ENCODE data around the gene PTOV1.

The PTOV1 gene

DNA sequence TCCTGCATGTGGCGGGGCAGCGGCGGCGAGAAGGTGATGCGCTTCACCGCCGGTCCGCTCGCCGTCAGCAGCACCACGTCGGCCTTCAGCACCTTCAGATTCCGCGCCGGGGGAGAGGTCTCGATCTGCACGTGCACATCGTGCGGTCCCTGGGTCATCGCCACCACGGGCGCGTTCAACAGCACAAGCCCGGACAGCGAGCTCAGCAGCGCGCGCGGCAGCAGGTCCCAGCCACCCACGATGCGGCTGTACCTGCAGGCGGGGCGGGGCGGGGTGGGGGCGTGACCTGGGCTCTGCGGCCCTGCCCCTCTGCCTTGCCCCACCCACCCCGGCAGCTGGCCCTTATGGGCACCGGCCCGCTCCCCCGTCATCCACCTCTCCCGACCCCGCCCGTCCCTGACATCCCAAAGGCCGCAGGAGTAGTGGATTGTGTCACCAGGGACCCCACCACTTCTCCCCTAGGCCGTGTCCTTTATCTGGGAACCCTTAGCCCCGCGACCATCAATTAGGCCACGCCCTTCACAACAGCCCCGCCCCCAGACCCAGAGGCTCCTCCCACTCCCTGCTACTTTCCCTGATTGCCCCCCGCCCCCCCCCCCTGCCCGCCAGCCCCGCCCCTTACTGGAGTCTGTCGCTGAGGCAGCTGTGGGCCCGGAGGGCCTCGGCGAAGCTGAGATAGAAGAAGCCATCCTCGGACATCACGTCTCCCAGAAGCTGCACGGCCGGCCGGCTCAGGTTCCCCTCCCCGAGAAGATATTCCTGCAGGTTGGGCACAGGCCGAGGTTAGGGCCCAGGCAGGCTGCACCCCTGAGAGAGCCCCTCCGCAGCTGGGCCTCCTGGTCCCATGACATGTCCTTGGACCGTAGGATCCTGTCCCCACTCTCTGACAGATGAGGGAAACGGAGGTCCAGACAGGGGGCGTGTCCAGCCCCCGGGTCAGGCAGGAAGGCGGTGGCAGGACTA lies 39.7 kb downstream of the PTOV1 start:
- Mint-ChIP-seq H3K27me3 (no peaks in the 10 kb centered on the region), H3K4me3 (peak overlapping the region; percentile 75), H3K36me3 (peaks cover 2% of the 10 kb centered on the region), H3K4me1 (ENCODE audit: low read depth) (peaks cover 16% of the 10 kb centered on the region), H3K9me3 (ENCODE audit: low read depth) (no peaks in the 10 kb centered on the region), H3K27ac (peak overlapping the region; percentile 58)

DNA sequence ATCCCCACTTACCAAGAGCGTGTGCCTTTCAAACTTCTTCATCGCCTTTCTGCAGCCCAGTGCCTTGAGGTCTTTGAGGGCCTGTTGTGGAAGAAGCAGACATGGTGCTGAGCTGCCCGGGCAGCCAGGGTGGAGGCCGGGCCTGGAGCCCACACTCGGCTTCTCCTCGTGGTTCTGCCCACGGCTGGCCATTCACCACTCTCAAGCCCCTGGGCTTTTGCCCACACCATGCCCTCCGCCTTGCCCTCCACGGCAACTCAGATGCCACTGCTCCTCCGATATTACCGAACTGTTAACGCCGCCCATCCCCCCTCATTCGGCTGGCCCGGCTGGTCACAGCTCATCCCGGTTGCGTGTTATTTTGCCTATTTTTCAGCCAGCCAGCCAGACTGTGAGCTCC lies 40.4 kb downstream of the PTOV1 start:
- Mint-ChIP-seq H3K4me1 (ENCODE audit: low read depth) (peaks cover 23% of the 10 kb centered on the region), H3K9me3 (ENCODE audit: low read depth) (no peaks in the 10 kb centered on the region), H3K27me3 (no peaks in the 10 kb centered on the region), H3K27ac (no peak overlapping the region), H3K36me3 (peaks cover under 1% of the 10 kb centered on the region), H3K4me3 (no peak overlapping the region)

DNA sequence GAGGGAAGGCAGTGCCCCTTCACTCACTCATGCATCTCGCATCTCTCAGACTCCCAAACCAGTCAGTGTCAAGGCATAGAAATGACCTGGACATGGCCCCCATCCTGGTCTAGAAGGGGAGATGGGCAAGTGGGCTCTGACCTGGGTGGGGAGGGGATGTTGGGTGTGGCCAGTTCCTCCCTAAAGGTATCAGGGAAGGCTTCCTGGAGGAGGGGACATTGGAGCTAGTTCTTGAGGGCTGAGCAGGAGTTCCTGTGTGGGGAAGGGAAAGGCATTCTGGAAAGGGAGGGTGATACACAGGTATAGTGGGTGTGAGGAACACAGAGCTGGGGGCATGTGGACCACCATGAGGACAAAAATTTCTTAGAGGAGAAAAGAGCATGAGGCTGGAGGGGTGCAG lies 41.8 kb downstream of the PTOV1 start:
- no peak overlapping the region for H3K27ac Mint-ChIP-seq
- no peaks in the 10 kb centered on the region for H3K9me3 Mint-ChIP-seq (ENCODE audit: low read depth)
- no peaks in the 10 kb centered on the region for H3K36me3 Mint-ChIP-seq
- H3K27me3 Mint-ChIP-seq: no peaks in the 10 kb centered on the region
- H3K4me3 Mint-ChIP-seq: peak overlapping the region; percentile 59
- peaks cover 36% of the 10 kb centered on the region for H3K4me1 Mint-ChIP-seq (ENCODE audit: low read depth)

DNA sequence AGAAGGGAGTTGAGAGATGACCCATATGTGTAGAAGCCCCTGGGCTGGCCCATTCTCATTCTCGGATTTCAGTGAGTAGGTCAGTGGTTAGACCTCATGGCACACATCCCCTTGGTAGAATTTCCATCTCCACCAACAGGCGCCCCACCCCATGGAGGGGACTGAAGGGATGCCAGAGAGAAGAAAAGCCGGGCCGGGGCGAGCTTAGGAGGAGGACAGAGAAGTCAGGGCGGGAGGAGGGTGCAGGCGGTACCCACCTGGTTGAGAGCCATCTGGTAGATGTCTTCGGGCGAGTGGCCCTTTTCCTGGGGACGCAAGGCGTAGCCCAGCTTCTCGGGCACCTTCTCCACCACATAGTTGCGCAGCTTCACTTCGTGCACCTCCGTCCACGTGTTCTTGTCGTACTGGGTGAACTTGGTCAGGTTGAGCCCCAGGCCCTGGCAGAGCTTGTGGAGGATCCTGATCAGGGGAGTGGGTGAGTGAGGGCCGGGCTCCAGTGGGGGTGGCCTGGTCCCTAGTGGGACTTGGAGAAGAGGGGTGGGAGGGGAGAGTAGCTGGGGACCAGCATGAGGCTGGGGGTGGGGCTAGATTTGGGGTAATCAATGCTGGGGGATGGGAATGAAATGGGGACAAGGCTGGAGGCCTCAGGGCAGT lies 43.2 kb downstream of the PTOV1 start:
- H3K27ac Mint-ChIP-seq: no peak overlapping the region
- H3K4me1 Mint-ChIP-seq (ENCODE audit: low read depth): peaks cover 40% of the 10 kb centered on the region
- no peaks in the 10 kb centered on the region for H3K36me3 Mint-ChIP-seq
- no peaks in the 10 kb centered on the region for H3K9me3 Mint-ChIP-seq (ENCODE audit: low read depth)
- no peaks in the 10 kb centered on the region for H3K27me3 Mint-ChIP-seq
- H3K4me3 Mint-ChIP-seq: no peak overlapping the region

DNA sequence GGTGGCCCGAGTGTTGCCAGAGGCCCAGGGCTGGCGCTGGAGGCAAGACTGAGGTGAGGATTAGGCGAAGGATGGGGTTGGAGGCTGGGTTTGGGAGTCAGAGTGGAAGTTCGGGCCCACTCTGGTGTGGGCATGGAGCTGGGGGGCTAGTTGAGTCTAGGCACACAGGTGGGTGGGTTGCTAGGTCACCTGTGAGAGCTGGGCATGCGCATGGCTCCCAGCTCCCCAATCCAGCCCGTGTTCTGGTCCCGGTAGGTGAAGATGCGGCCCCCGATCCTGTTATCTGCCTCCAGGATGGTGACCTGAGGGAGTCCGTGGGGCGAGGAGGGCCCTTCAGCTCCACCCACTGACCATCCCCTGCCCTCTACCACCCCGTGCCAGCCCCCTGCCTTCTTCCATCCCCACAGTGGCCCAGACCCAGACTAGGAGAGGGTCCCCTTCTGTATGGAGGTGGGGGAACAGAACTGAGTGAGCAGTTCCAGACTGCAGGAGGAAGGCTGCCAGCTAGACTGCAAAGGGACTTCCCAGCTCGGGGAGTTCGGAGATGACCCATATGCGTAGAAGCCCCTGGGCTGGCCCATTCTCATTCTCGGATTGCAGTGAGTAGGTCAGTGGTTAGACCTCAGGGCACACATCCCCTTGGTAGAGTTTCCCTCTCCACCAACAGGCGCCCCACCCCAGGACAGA lies 44.1 kb downstream of the PTOV1 start:
- H3K9me3 Mint-ChIP-seq (ENCODE audit: low read depth): no peaks in the 10 kb centered on the region
- H3K36me3 Mint-ChIP-seq: no peaks in the 10 kb centered on the region
- peak overlapping the region; percentile 28 for H3K27ac Mint-ChIP-seq
- H3K4me3 Mint-ChIP-seq: no peak overlapping the region
- peaks cover 37% of the 10 kb centered on the region for H3K4me1 Mint-ChIP-seq (ENCODE audit: low read depth)
- H3K27me3 Mint-ChIP-seq: no peaks in the 10 kb centered on the region

DNA sequence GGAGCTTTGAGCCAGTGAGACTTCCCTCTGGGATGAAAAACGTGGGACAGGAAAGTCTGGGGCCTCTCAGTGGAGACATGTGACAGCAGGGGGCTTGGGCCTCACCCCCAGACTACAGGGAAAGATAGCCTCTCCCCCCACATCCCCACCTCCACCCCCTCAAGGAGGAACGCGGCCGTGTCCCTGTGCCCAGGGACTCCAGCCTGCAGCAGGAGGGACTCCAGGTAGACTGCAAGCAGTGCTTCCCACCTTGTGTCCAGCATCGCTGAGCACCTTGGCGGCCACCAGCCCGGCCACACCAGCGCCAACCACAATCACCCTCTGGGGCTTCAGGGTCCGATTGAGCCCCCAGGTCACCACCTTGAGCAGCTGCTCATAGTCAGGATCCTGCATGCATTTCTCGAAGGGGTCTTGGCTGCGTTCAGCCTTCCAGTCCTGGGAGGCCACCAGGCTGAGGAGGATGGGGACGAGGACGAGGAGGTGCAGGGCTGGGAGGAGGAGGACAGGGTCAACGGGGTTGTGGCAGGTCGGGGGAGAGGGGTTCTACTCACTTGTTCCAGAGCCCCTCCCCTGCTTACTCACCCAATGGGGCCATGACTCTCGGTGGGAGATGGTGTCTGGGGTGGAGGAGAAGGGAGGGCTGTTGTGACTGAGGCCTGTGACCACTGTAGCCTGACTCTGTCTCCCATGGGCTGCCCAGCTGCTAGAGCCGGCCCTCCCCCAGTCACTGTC lies 44.8 kb downstream of the PTOV1 start:
- Mint-ChIP-seq H3K4me3 (peak overlapping the region; percentile 89), H3K36me3 (no peaks in the 10 kb centered on the region)

DNA sequence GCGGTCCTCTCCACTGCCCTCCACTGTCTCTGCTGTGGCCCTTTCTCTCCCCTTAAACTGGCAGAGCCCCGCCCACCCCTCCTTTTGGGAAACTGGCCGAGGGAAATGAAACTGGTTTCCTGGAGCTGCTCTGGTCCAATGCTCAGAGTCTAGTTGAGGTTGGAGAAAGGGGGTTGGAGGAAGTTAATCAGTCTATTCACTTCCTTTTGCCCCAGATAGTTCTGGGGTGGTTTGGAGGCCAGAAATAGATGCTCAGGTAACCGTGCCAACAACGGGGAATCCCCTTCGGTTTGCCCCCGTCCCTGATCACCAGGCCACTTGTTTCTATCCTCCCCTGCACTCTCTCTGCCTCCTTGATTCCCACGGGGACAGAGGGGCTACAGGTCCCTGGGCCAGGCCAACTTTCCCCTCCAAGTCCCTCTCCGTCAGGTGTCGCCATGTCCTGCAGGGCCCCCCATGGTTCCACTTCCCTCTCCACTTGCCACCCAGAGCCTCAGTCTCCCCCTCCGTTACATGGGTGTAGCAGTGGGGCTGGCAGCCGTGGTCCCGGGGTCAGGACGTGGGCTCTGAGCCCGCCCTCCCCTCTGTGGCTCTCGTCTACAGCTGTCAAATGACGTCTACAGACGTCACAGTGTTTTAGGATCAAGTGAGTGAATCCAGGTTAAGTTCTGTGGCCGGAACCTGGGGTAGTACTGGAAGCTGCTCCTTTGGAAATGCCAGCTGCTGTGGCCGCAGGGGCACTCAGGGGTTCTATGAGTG lies 46.1 kb downstream of the PTOV1 start, which contains the start of gene IL4I1:
Gene IL4I1, minus strand, starts transcription at position 25 of the 759 bp plus-strand sequence. CDS start 727 bp downstream, outside the sequence.
- no peaks in the 10 kb centered on the region for H3K36me3 Mint-ChIP-seq
- H3K9me3 Mint-ChIP-seq (ENCODE audit: low read depth): no peaks in the 10 kb centered on the region
- H3K4me1 Mint-ChIP-seq (ENCODE audit: low read depth): peaks cover 35% of the 10 kb centered on the region
- H3K27me3 Mint-ChIP-seq: no peaks in the 10 kb centered on the region
- H3K27ac Mint-ChIP-seq: peak within 1 kb of the TSS; percentile 98
- H3K4me3 Mint-ChIP-seq: peak within 1 kb of the TSS; percentile 89

More for the DNA sequence above, 44.8 kb downstream of the PTOV1 start:
- Mint-ChIP-seq H3K4me1 (ENCODE audit: low read depth) (peaks cover 37% of the 10 kb centered on the region), H3K9me3 (ENCODE audit: low read depth) (no peaks in the 10 kb centered on the region), H3K27ac (peak overlapping the region; percentile 68), H3K27me3 (no peaks in the 10 kb centered on the region)

DNA sequence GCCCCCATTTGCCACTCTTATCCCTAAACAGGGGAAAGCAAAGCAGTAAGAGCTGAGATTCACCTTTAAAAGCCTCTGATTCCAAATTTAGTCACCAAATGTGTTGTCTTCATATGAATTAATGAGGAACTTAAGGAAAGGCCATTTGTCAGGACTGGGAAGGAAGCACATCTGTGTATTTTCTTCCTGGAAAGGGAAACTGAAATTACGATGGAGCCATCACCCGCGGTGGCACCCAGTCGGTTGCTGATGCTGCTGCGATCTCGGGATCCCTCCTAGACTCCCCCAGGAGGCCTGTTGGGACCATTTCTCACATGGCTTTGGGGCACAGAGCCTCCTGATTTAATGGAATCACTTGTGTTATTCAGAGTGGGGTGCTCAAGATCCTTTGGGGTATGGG lies 53.2 kb downstream of the PTOV1 start:
- Mint-ChIP-seq H3K27ac (no peak overlapping the region), H3K27me3 (no peaks in the 10 kb centered on the region), H3K4me1 (ENCODE audit: low read depth) (peaks cover 18% of the 10 kb centered on the region), H3K36me3 (peaks cover 4% of the 10 kb centered on the region), H3K9me3 (ENCODE audit: low read depth) (no peaks in the 10 kb centered on the region), H3K4me3 (no peak overlapping the region)

DNA sequence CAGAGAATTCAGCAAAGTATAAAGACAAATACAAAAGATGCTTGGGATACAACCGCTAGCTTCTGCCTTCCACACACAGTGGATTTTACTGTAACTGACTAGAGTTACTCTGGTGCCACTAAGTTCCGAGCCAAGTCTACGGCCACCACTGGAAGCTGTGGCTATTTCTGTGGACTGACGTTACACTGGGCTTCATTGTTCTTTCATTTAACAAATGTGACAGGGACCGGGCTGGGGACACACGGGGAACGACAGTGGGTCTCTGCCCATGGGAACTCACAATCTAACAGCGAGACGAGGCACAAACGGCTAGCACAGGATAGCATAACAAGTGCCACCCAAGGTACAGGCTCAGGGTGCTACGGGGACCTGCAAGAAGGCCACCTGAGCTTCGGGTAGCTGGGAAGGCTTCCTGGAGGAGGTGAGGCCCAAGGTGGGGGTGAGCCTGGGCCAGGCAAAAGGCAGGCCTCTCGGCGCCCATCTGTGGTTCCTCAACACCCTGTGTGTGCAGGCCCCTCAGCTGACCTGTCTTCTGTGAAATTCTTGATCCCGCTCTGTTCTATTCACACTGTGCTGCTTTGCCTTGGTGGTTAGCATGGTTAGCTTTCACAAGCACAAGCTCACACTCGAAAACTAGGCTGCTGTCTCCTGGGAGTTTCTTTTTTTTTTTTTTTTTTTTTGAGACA lies 56.1 kb downstream of the PTOV1 start:
- no peak overlapping the region for H3K4me3 Mint-ChIP-seq
- H3K36me3 Mint-ChIP-seq: peaks cover 4% of the 10 kb centered on the region
- H3K4me1 Mint-ChIP-seq (ENCODE audit: low read depth): peaks cover 29% of the 10 kb centered on the region
- H3K27ac Mint-ChIP-seq: peak overlapping the region; percentile 50
- no peaks in the 10 kb centered on the region for H3K9me3 Mint-ChIP-seq (ENCODE audit: low read depth)
- no peaks in the 10 kb centered on the region for H3K27me3 Mint-ChIP-seq

DNA sequence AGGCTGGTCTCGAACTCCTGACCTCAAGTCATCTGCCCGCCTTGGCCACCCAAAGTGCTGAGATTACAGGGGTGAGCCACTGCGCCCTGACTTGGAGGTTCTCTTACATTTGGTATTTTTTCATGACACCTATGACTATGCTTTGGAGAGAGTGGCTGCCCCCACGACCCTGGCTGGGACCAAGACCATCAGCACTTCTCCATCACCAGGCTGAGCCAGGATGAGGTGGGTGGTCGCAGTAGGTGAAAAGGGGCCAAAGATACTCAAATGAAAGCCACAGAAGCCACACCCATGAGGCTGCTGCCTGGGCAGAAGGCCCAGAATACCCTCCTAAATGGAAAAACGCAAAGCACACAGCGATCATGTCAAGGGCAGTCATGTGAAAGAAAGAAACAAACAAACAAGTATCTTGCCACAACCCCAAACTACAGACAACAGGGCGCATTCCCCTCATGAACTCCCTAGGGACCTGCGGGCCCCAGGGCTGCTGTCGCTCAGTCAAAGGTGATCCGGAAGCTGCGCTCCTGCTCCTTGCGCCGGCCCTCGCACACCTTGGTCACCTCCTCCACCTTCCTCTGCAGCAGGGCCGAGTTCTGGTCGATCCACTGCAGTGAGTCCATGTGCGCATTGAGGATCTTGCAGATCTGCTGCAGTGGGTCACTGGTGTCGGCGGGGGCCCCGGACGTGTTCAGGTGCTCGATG lies 56.9 kb downstream of the PTOV1 start:
- peaks cover 6% of the 10 kb centered on the region for H3K36me3 Mint-ChIP-seq

DNA sequence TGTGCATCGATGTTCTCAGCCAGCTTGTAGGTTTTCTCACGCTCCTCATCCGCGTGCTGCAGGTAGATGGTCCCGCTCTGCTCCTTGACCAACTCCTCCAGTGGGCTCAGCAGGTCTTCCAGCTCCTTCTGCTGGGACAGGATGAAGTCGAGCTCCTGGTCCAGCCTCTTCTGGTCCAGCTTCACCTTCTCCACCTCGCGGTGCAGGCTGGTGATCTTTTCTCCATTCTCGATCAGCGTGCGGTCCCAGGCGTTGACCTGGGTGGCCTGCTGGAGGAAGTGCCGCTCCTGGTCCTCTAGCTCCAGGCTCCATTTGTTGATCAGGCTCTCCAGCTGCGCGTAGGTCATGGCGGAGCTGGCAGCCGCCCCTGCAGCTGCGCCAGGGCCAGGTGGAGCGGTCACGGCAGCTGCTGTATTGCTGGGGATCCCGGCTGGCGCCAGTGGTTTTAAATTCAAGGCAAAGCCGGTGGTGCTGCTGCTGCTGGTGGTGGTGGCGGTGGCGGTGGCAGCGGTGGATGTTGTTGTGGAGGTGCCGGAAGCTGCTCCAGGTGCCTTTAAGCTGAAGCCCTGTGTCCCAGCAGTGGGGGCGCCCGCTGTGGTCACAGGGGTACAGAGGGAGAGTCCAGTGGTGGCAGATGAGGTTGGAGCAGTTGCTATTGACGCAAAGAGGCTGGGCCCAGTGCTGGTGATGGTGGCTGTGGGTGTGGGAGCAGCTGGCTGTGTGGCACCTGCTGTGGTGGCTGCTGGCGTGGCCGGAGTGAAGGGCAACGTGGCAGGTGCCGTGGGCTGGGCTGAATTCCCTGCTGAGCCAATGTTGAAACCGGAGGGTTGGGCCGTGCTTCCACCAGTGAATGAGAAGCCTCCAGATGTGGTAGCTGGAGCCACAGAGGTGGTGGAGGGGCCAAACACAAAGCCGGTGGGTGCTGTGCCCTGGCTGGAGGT lies 57.8 kb downstream of the PTOV1 start:
- no peak overlapping the region for H3K4me3 Mint-ChIP-seq
- peak overlapping the region; percentile 86 for H3K27ac Mint-ChIP-seq
- peaks cover 6% of the 10 kb centered on the region for H3K36me3 Mint-ChIP-seq
- H3K4me1 Mint-ChIP-seq (ENCODE audit: low read depth): peaks cover 43% of the 10 kb centered on the region
- H3K27me3 Mint-ChIP-seq: no peaks in the 10 kb centered on the region
- H3K9me3 Mint-ChIP-seq (ENCODE audit: low read depth): no peaks in the 10 kb centered on the region

More for the DNA sequence above, 56.9 kb downstream of the PTOV1 start:
- no peak overlapping the region for H3K27ac Mint-ChIP-seq
- H3K4me3 Mint-ChIP-seq: no peak overlapping the region
- H3K4me1 Mint-ChIP-seq (ENCODE audit: low read depth): peaks cover 37% of the 10 kb centered on the region
- no peaks in the 10 kb centered on the region for H3K9me3 Mint-ChIP-seq (ENCODE audit: low read depth)
- H3K27me3 Mint-ChIP-seq: no peaks in the 10 kb centered on the region

DNA sequence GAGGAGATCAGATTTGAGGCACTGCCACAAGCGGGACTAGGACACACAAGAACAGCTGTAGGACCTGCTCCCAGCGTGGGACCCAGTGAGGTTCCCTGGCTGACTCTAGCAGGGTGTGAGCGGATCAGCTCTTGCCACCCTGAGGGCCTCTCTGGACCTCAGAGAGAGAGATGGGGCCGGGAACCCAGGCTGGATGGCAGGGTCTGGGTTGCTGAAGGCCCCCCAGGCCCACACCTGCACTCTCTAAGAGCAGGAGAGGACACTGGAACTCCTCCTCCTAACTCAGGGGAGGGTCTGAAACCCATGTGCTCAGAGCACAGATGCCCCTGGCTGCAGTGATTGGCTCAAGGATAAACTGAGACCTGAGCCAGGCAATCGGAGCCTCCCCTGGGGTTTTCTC lies 59.2 kb downstream of the PTOV1 start:
- Mint-ChIP-seq H3K9me3 (ENCODE audit: low read depth) (no peaks in the 10 kb centered on the region), H3K27me3 (no peaks in the 10 kb centered on the region), H3K36me3 (peaks cover 6% of the 10 kb centered on the region), H3K4me1 (ENCODE audit: low read depth) (peaks cover 40% of the 10 kb centered on the region), H3K27ac (no peak overlapping the region), H3K4me3 (peak overlapping the region; percentile 7)

All from activated naive CD8-positive, alpha-beta T cell (primary cell).